OCI-LY3 (cell line): ENCODE results near the gene HCRTR2.

Source experiments
- CTCF ChIP-seq: fragments of 200-600, 300-600 bp; sonication (generic); IDR thresholded peaks from 2 replicates; pipeline ENCODE4 v1.5.1; 2014; ENCODE audit warnings: antibody characterized with exemption, low read length, low read depth
- EZH2phosphoT487 ChIP-seq: fragments of 200-600 bp; shearing (Covaris generic); IDR thresholded peaks from 2 replicates; pipeline ENCODE4 v1.6.1; 2018; ENCODE audit warnings: antibody characterized with exemption, mixed run types, low read depth

- TF ChIP-seq CTCF (no peak), EZH2phosphoT487 (no peak)
Observed at GRCh38 chr6:55239099-55239498, 64.8 kb downstream of the HCRTR2 start.
